GM12892 (cell line): Measurements from ENCODE around the gene PTPRN2.

ENCODE experiments used
- DNase-seq: peaks from one replicate; pipeline ENCODE4 v3.0.0; 2011; ENCODE audit not compliant: insufficient read length
- FAIRE-seq: peaks from 2 replicates; lab custom pipeline; 2011; peaks lifted over from hg19 to GRCh38; lab: Jason Lieb, UNC
- POLR2A ChIP-seq: IDR thresholded peaks from 2 replicates; pipeline ENCODE4 v1.6.1; 2011; ENCODE audit warnings: low read depth, low read length, control low read depth
- POLR2AphosphoS5 ChIP-seq: IDR thresholded peaks from 2 replicates; pipeline ENCODE4 v1.6.1; 2011; ENCODE audit warnings: low read depth, low read length, control low read depth
- TAF1 ChIP-seq: IDR thresholded peaks from 2 replicates; pipeline ENCODE4 v1.6.1; 2011; ENCODE audit warnings: low read depth, mild to moderate bottlenecking, control low read depth, low read length, borderline replicate concordance

Gene PTPRN2

GRCh38 chr7:157978766-157979165 lies 608.9 kb downstream of the PTPRN2 start:
- DNase-seq (no peak), FAIRE-seq (no peak)
- TF ChIP-seq POLR2AphosphoS5 (no peak), TAF1 (no peak), POLR2A (no peak)

- no peak for TF ChIP-seq POLR2A
- no peak for TF ChIP-seq TAF1
- no peak for TF ChIP-seq POLR2AphosphoS5
- FAIRE-seq (no peak), DNase-seq (no peak)
Measured at GRCh38 chr7:157977717-157978496, 609.7 kb downstream of the PTPRN2 start.

GRCh38 chr7:157977306-157977705 lies 610.3 kb downstream of the PTPRN2 start:
- no peak for DNase-seq
- TF ChIP-seq POLR2A (no peak), TAF1 (no peak), POLR2AphosphoS5 (no peak)
- FAIRE-seq: no peak

DNA sequence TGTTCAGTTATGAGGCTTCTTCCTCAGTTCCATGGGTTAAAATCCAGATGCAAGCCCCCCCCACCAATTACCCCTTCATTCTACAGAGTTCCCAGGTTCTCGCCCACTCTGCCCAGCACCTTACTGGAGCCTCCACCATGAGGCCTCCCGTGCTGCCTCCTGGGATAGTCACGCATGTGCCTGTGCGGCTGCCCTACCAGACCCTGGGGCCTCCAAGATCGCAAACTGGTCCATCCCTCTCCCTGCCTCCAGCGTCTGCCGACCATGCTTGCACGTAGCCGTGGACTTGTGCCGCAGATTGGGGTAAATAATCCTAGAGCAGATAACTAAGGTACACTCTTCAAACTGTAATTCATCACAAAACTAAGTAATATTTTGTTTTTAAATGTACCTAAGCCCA lies 611.2 kb downstream of the PTPRN2 start:
- FAIRE-seq (no peak), DNase-seq (no peak)
- TF ChIP-seq POLR2A (no peak), POLR2AphosphoS5 (no peak), TAF1 (no peak)

GRCh38 chr7:157975401-157976372 lies 611.9 kb downstream of the PTPRN2 start:
- DNase-seq (no peak), FAIRE-seq (no peak)
- TF ChIP-seq POLR2AphosphoS5 (no peak), TAF1 (no peak), POLR2A (no peak)

DNA sequence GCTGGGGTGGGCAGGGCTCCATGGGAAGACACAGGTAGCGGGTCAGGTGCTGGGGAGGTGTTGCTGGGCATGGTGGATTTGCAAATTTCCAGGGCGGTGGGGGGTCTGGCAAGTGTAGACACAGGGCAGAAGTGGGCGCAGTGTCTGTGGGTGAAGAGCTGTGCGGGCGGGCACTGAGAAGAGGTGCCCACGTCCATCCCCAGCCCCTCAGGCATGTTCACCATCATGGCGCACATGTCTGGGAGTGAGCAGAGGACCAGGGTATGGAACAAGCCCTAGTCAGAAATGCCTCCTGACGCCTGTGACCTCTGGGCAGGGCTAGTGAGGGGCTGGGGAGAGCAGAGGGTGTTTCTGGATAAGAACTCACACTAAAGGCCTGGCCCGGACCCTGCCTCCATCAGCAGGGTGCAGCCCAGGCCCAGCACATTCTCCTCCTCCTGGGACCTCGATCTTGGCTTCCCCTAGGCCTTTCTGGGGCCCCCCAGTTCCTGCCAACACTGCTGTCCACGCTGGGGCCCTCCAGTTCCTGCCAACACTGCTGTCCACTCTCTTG lies 612.9 kb downstream of the PTPRN2 start:
- DNase-seq: no peak
- no peak for TF ChIP-seq POLR2A
- TF ChIP-seq TAF1: no peak
- TF ChIP-seq POLR2AphosphoS5: no peak
- no peak for FAIRE-seq

GRCh38 chr7:157973971-157974677 lies 613.5 kb downstream of the PTPRN2 start:
- TF ChIP-seq POLR2A (no peak), TAF1 (no peak), POLR2AphosphoS5 (no peak)
- FAIRE-seq (no peak), DNase-seq (no peak)

- DNase-seq (no peak), FAIRE-seq (no peak)
- no peak for TF ChIP-seq POLR2A
- no peak for TF ChIP-seq POLR2AphosphoS5
- no peak for TF ChIP-seq TAF1
Measured at GRCh38 chr7:157972914-157973313, 614.7 kb downstream of the PTPRN2 start.

GRCh38 chr7:157971501-157971900 lies 616.1 kb downstream of the PTPRN2 start:
- TF ChIP-seq POLR2AphosphoS5 (no peak), TAF1 (no peak), POLR2A (no peak)
- no peak for FAIRE-seq
- no peak for DNase-seq

- TF ChIP-seq POLR2A: no peak
- no peak for TF ChIP-seq POLR2AphosphoS5
- TF ChIP-seq TAF1: no peak
- no peak for FAIRE-seq
- no peak for DNase-seq
Measured at GRCh38 chr7:157970744-157971143, 616.9 kb downstream of the PTPRN2 start.

DNA sequence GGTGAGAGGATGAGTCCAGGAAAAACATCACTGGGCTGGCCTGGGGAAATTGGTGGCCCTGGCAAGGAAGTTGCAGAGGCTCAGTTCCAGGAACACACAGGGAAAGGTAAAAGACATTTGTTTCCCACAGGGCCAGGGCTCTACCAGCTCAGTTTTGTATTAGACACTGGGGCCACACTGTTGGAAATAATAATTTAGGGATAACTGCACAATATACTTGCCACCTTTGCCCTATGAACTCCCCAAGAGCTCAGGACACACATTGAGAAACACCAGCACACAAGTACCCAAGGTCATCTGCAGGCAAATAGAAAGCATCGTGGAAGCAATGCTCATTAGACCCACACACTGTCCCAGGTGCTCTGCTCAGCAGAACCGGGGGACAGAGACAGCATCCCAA lies 617.6 kb downstream of the PTPRN2 start:
- no peak for FAIRE-seq
- no peak for TF ChIP-seq POLR2A
- TF ChIP-seq POLR2AphosphoS5: no peak
- no peak for TF ChIP-seq TAF1
- DNase-seq: no peak
